ENCODE data around the gene HMGCLL1. TPM values are rescaled to one million over a fixed set of nuclear protein-coding genes. Genes with fewer than 3 reads are reported as not detected.

HMGCLL1 gene
- total RNA-seq, 1 donor from 2014 or later: 1.2 TPM

GRCh38 chr6:55490871-55491270 lies 88.1 kb downstream of the HMGCLL1 start:
- Mint-ChIP-seq H3K27me3 (ENCODE audit: unreplicated experiment) (no peaks in the 10 kb centered on the region), H3K4me3 (ENCODE audit: unreplicated experiment) (no peak overlapping the region), H3K27ac (ENCODE audit: unreplicated experiment) (no peak overlapping the region), H3K4me1 (ENCODE audit: unreplicated experiment) (no peaks in the 10 kb centered on the region), H3K9me3 (ENCODE audit: unreplicated experiment) (no peaks in the 10 kb centered on the region), H3K36me3 (ENCODE audit: low read depth, unreplicated experiment) (no peaks in the 10 kb centered on the region)
- no peak for DNase-seq (ENCODE audit: low spot score)
- no peak for TF ChIP-seq CTCF (IDR thresholded peaks at IDR 0.05; ENCODE audit: unreplicated experiment)

GRCh38 chr6:55474382-55474781 lies 104.6 kb downstream of the HMGCLL1 start:
- peak overlapping the region; percentile 34 for H3K27ac Mint-ChIP-seq (ENCODE audit: unreplicated experiment)
- H3K36me3 Mint-ChIP-seq (ENCODE audit: low read depth, unreplicated experiment): no peaks in the 10 kb centered on the region
- no peak for DNase-seq (ENCODE audit: low spot score)
- H3K9me3 Mint-ChIP-seq (ENCODE audit: unreplicated experiment): no peaks in the 10 kb centered on the region
- no peaks in the 10 kb centered on the region for H3K27me3 Mint-ChIP-seq (ENCODE audit: unreplicated experiment)
- TF ChIP-seq CTCF (IDR thresholded peaks at IDR 0.05; ENCODE audit: unreplicated experiment): no peak
- H3K4me1 Mint-ChIP-seq (ENCODE audit: unreplicated experiment): peaks cover 7% of the 10 kb centered on the region
- H3K4me3 Mint-ChIP-seq (ENCODE audit: unreplicated experiment): no peak overlapping the region

GRCh38 chr6:55473722-55474121 lies 105.3 kb downstream of the HMGCLL1 start:
- no peak for TF ChIP-seq CTCF (IDR thresholded peaks at IDR 0.05; ENCODE audit: unreplicated experiment)
- peaks cover 7% of the 10 kb centered on the region for H3K4me1 Mint-ChIP-seq (ENCODE audit: unreplicated experiment)
- H3K4me3 Mint-ChIP-seq (ENCODE audit: unreplicated experiment): no peak overlapping the region
- no peaks in the 10 kb centered on the region for H3K9me3 Mint-ChIP-seq (ENCODE audit: unreplicated experiment)
- DNase-seq (ENCODE audit: low spot score): no peak
- no peaks in the 10 kb centered on the region for H3K27me3 Mint-ChIP-seq (ENCODE audit: unreplicated experiment)
- H3K27ac Mint-ChIP-seq (ENCODE audit: unreplicated experiment): no peak overlapping the region
- no peaks in the 10 kb centered on the region for H3K36me3 Mint-ChIP-seq (ENCODE audit: low read depth, unreplicated experiment)

- Mint-ChIP-seq H3K4me1 (ENCODE audit: unreplicated experiment) (peaks cover 2% of the 10 kb centered on the region), H3K27me3 (ENCODE audit: unreplicated experiment) (no peaks in the 10 kb centered on the region), H3K36me3 (ENCODE audit: low read depth, unreplicated experiment) (no peaks in the 10 kb centered on the region), H3K4me3 (ENCODE audit: unreplicated experiment) (no peak overlapping the region), H3K9me3 (ENCODE audit: unreplicated experiment) (no peaks in the 10 kb centered on the region), H3K27ac (ENCODE audit: unreplicated experiment) (no peak overlapping the region)
- DNase-seq (ENCODE audit: low spot score): no peak
- TF ChIP-seq CTCF (IDR thresholded peaks at IDR 0.05; ENCODE audit: unreplicated experiment): no peak
Observed at GRCh38 chr6:55469951-55470366, 109.0 kb downstream of the HMGCLL1 start.

- H3K27ac Mint-ChIP-seq (ENCODE audit: unreplicated experiment): no peak overlapping the region
- no peak for TF ChIP-seq CTCF (IDR thresholded peaks at IDR 0.05; ENCODE audit: unreplicated experiment)
- no peaks in the 10 kb centered on the region for H3K4me1 Mint-ChIP-seq (ENCODE audit: unreplicated experiment)
- no peaks in the 10 kb centered on the region for H3K27me3 Mint-ChIP-seq (ENCODE audit: unreplicated experiment)
- DNase-seq (ENCODE audit: low spot score): no peak
- no peaks in the 10 kb centered on the region for H3K36me3 Mint-ChIP-seq (ENCODE audit: low read depth, unreplicated experiment)
- no peaks in the 10 kb centered on the region for H3K9me3 Mint-ChIP-seq (ENCODE audit: unreplicated experiment)
- no peak overlapping the region for H3K4me3 Mint-ChIP-seq (ENCODE audit: unreplicated experiment)
Observed at GRCh38 chr6:55456016-55456415, 123.0 kb downstream of the HMGCLL1 start.
